Stimulated activated CD8-positive, alpha-beta memory T cell treated with anti-CD3 and anti-CD28 coated beads, Interleukin-2, amount 100 ng/mL, for 48 hours (primary cell): Measurements from ENCODE around the gene SHISA9.
"Not testable (repeated sequence)": the region's sequence is repeated elsewhere in the genome, so short reads cannot be mapped to it uniquely, and the experiment has no call there.

Experiments used
- DNase-seq, 2 donors: peaks; one replicate each; pipeline ENCODE4 v3.0.0-alpha.2; 2020; ENCODE audit warnings: low read depth in 2 of 2

The SHISA9 gene

GRCh38 chr16:12900156-12900555, 1.2 kb upstream of the SHISA9 start:
- no peak for DNase-seq

- no peak for DNase-seq
These were observed 697 bp upstream of the SHISA9 start for GRCh38 chr16:12900599-12901203.

- no peak for DNase-seq
These were observed 198 bp upstream of the SHISA9 start for GRCh38 chr16:12901204-12901596.

GRCh38 chr16:12902511-12903372, 1.3 kb downstream of the SHISA9 start:
- DNase-seq = no peak

- DNase-seq = no peak
These were observed 2.3 kb downstream of the SHISA9 start for GRCh38 chr16:12903407-12904328.

GRCh38 chr16:12904329-12904671, 2.9 kb downstream of the SHISA9 start:
- DNase-seq = no peak

GRCh38 chr16:12906271-12906670, 4.9 kb downstream of the SHISA9 start:
- no peak for DNase-seq

GRCh38 chr16:12906765-12907516, 5.5 kb downstream of the SHISA9 start:
- DNase-seq = no peak

GRCh38 chr16:12907670-12908233, 6.4 kb downstream of the SHISA9 start:
- DNase-seq = no peak

GRCh38 chr16:12917246-12917645, 15.8 kb downstream of the SHISA9 start:
- no peak for DNase-seq

GRCh38 chr16:12917653-12918052, 16.3 kb downstream of the SHISA9 start:
- DNase-seq = no peak

GRCh38 chr16:12920739-12921138, 19.3 kb downstream of the SHISA9 start:
- DNase-seq = no peak

- not testable (repeated sequence) for DNase-seq
These were observed 22.2 kb downstream of the SHISA9 start for GRCh38 chr16:12923640-12924039.

GRCh38 chr16:12925026-12925800, 23.8 kb downstream of the SHISA9 start:
- DNase-seq = no peak

- no peak for DNase-seq
These were observed 26.2 kb downstream of the SHISA9 start for GRCh38 chr16:12927591-12927990.

GRCh38 chr16:12930881-12931280, 29.5 kb downstream of the SHISA9 start:
- DNase-seq = no peak

GRCh38 chr16:12936391-12936790, 35.0 kb downstream of the SHISA9 start:
- no peak for DNase-seq

GRCh38 chr16:12941896-12942295, 40.5 kb downstream of the SHISA9 start:
- no peak for DNase-seq

- DNase-seq = no peak
These were observed 41.5 kb downstream of the SHISA9 start for GRCh38 chr16:12942861-12943260.

- DNase-seq = no peak
These were observed 42.9 kb downstream of the SHISA9 start for GRCh38 chr16:12944300-12944699.

GRCh38 chr16:12951392-12951791, 50.0 kb downstream of the SHISA9 start:
- no peak for DNase-seq
